GM19023 (cell line): ENCODE measurements around the gene ALG9.
"Not testable (repeated sequence)": the region's sequence is repeated elsewhere in the genome, so short reads cannot be mapped to it uniquely, and the experiment has no call there.

Experiments
- ATAC-seq: cut with Tn5 transposase; IDR thresholded peaks from one replicate; pipeline ENCODE4 v1.9.1; 2021; ENCODE audit warnings: mild to moderate bottlenecking, moderate library complexity; ENCODE audit not compliant: unreplicated experiment

The ALG9 gene

DNA sequence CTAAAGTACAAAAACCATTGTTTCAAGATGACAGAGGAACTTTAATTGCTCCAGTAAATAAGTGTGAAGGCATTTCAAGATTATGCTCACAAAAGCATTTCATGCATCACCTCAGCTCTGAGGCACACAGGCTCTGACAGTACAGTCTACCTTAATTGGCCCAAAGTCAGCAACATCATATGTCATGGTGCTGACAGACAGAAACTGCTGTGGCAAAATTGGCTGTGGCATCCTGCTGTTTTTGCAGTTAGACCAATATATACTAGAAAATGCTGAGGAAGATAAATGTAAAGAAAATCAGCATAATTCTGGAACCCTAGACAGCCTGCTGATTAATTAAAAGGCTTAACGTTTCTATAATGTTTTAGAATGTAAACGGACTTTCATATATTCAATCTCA lies 70.2 kb downstream of the ALG9 start:
- ATAC-seq: no peak

DNA sequence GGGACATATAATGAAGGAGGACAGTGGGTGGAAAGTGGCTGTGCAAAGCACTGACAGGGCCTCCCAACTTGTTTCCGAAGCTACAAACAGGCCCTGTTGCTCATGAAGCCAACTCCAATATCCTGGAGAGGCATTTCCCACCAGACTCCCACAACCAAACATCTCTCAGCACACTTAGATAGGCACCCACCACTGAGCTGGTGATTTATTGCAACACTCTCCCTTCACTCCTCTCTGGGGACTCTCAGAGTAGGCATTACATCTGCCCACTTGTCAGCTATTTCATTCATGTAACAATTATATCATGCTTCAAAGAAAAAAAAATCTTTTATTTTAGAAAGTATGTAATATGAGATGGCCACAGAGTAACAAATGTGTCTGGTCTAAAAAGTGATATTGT lies 73.1 kb downstream of the ALG9 start:
- no peak for ATAC-seq

- ATAC-seq: no peak
Measured at GRCh38 chr11:111797145-111797581, 74.2 kb downstream of the ALG9 start.

DNA sequence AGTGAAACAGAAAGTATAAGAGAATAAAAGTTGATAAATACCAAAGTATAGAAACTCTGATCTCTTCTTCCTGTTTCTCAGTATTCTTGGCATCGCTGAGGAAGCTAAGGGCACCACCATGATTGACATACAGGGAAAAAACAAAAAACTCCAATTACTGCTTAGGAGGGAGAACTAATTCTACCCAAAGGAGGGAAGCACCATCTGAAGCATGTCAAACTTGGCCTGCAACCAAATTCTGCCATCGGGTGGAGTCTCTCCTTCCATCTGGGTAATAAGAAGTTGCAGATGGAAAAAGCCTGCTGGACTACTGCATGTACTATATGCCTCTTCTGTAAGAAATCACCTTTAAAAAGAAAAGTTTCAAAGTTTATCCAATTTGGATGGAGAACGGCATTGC lies 74.7 kb downstream of the ALG9 start:
- ATAC-seq: no peak

DNA sequence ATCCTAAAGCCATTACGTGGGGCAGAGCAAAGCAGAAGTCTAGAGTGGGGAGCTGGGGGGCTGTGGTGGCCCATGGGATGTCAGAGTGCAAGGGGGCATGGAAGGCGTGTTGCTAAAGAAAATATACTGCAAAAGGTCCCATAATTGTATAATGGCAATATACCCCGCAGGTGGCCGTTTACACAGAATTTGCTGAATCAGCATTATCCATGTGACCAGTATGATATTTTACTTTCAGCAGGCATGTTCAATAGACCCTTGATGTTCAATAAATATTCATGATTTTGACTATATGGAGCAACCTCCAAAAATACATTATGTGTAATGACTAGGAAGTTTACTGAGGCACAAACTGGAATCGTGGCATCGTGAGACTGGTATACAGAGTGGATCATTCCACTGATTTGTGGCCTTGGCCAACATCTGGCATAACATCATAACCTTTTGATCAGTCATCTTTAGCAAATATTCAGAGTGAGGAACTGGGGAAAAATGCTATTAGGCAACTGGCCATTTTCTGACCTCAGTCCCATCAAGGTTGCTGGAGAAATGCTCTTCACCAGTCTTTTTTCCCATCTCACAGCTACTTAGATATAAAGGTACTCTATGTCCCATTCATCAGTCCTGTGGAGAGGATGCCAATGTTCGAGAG lies 75.9 kb downstream of the ALG9 start:
- no peak for ATAC-seq

GRCh38 chr11:111793863-111794262 lies 77.5 kb downstream of the ALG9 start:
- no peak for ATAC-seq

GRCh38 chr11:111792955-111793500 lies 78.4 kb downstream of the ALG9 start:
- ATAC-seq: no peak

GRCh38 chr11:111792314-111792713 lies 79.1 kb downstream of the ALG9 start:
- no peak for ATAC-seq

GRCh38 chr11:111788464-111788863 lies 82.9 kb downstream of the ALG9 start:
- ATAC-seq: no peak

DNA sequence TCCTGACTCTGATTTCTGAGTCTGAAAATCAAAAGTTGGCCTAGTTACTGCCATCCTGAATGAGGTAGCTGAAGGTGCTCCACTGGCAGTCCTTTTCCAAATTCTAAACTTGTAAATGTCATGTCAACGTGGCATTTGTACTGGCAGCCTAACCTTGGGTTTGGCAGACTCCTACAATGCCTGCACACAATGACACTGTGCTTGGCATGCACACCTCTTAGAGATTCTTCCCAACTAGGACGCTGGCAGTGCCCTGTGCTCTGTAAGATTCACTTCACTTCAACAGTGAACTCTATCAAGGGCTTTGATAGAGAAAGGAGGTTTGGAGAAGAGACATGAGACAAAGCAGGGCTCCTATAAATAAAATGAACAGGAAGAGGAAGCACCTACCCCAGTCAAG lies 83.3 kb downstream of the ALG9 start:
- no peak for ATAC-seq

DNA sequence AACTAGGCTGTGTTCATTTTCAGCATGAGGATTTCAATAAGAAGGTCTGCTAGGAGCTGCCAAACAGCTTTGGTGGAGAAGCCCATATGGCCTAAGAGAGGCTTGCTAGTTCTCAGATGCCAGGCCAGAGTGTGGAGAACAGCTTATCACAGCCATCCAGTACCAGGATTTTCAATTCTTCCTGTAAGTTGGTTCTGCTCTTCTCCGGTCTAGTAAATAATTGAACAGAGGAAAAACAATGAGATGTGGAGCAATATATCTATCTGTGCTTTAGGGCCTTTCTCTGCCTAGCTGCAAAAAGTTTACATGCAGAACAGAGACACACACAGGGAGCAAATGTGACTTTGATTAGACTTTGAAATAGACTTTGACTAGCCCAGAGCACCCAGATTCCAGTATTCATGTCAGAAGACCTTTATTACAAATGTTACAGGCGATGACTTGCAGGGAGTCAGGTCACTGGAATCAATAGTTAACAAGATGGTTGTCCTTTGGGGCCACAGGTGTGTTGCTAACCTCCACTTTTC lies 85.4 kb downstream of the ALG9 start:
- no peak for ATAC-seq

- ATAC-seq: no peak
Measured at GRCh38 chr11:111785076-111785475, 86.3 kb downstream of the ALG9 start.

DNA sequence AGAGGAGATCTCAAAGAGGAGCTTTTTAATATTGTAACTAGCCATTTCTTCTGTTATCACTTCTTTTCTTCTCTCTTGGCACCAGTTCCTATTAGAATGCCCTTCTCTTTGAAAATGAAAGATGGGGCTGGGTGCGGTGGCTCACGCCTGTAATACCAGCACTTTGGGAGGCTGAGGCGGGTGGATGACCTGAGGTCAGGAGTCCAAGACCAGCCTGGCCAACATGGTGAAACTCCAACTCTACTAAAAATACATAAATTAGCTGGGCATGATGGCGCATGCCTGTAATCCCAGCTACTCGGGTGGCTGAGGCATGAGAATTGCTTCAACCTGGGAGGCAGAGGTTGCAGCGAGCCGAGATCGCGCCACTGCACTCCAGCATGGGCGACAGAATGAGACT lies 87.1 kb downstream of the ALG9 start:
- not testable (repeated sequence) for ATAC-seq

- ATAC-seq: no peak
Measured at GRCh38 chr11:111782109-111782741, 89.2 kb downstream of the ALG9 start.

DNA sequence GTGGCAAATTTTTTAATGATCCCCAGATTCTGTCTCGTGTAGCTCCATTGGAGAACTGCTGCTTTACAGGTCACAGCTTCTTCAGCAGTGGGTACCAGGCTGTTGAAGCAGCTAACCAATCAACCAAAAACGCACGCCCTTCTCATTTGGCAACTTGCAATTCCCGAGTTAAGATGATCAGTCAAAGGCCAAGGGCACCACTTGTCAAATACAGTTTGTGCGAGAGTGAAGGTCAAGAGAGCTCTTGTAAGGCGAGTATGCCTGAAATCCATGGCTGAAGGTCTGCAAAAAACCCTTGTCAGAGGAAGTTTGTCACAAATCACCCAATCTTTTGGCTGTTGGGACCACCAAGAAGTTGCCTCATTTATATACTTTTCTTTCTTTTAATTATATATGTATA lies 92.3 kb downstream of the ALG9 start:
- no peak for ATAC-seq

GRCh38 chr11:111778047-111778558 lies 93.3 kb downstream of the ALG9 start:
- ATAC-seq: no peak

- peak; percentile 67 for ATAC-seq
Measured at GRCh38 chr11:111777094-111778046, 94.0 kb downstream of the ALG9 start.

GRCh38 chr11:111776398-111777093 lies 94.8 kb downstream of the ALG9 start:
- ATAC-seq: peak; percentile 87

DNA sequence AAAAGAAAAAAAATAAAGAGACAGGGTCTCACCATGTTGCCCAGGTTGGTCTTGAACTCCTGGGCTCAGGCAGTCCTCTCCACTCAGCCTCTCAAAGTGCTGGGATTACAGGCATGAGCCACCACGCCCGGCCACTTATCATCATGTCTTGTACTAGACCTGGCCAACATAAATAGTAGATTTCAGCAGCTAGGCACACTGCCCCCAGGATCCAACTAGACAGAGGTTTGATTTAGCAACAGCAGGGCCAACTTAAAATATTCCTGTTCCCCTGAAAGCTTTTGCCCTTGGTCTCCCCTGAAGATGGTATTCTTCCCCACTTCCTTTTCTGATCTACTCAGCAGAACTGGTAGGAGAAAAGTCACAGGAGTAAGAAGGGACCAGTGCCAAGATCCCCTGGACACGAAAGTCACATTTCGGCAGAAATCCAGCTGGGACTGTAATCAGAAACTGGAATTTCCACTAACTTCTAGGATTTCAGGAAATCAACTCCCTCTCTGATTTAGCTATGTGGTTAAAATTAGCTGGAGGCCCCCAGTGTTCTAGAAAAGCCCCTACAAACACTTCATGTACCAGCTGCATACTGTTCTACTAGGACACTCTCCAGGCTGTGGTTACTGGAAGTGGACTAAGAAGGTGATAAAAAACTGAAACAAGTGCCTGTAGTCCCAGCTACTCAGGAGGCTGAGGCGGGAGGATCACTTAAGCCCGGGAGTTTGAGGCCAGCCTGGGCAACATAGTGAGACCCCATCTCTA lies 96.2 kb downstream of the ALG9 start:
- no peak for ATAC-seq

- ATAC-seq: no peak
Measured at GRCh38 chr11:111772535-111772934, 98.8 kb downstream of the ALG9 start.
